K562 (cell line): ENCODE results near the gene MAGI1. TPM values are rescaled to one million over a fixed set of nuclear protein-coding genes. Genes with fewer than 3 reads are reported as not detected.

ENCODE experiments used
- ATAC-seq: fragments of 200-7000 bp; cut with Tn5 transposase; 3 replicates; pipeline ENCODE4 v1.9.1; 2020; ENCODE audit warnings: moderate library complexity
- BruUV-seq: library from RNA; stranded (reverse); fragments of 400-500 nt; replicated peaks from 2 replicates; lab custom pipeline; 2021; lab: Mats Ljungman, UMichigan
- CTCF ChIA-PET: fragments of 300-600 bp; formaldehyde crosslinking; extraction: SDS; loops from one replicate; lab custom pipeline; 2021; ENCODE audit warnings: low intra/inter-chr PET ratio; lab: Yijun Ruan, JAX
- POLR2A ChIA-PET: fragments of 300-600, 350-650 bp; sonication (Branson Sonifier 250); formaldehyde crosslinking; extraction: SDS; loops from one replicate; lab custom pipeline; 2021; ENCODE audit warnings: antibody characterized with exemption, inconsistent platforms; lab: Yijun Ruan, JAX
- DNase-seq, 4 experiments: peaks; one replicate each; pipeline versions ENCODE4 v3.0.0 to v3.0.0-alpha.2; 2011 to 2018; ENCODE audit warnings: low spot score in 3 of 4, mixed read lengths in 3 of 4; ENCODE audit errors: extremely low read depth in 1 of 4
- FAIRE-seq: peaks from 2 replicates; lab custom pipeline; 2011; peaks lifted over from hg19 to GRCh38; lab: Jason Lieb, UNC
- H2AFZ ChIP-seq: 2 replicates; pipeline ENCODE4 v1.6.0; 2011; ENCODE audit warnings: low read depth, low read length, control low read depth, inconsistent platforms
- H3K27ac ChIP-seq: fragments of 200-600 bp; 3 replicates; pipeline ENCODE4 v1.8.0; 2011; ENCODE audit warnings: low read depth, mild to moderate bottlenecking, control low read depth, inconsistent platforms, low read length, moderate library complexity, mixed read lengths; ENCODE audit errors: extremely low read depth
- H3K27me3 ChIP-seq, 2 experiments: fragments of 300-600 bp in 1 of 2; 2 replicates in 1 of 2; 3 replicates in 1 of 2; pipeline versions ENCODE4 v1.6.0 to v1.8.0; 2011; ENCODE audit warnings: inconsistent platforms in 2 of 2, low read length in 2 of 2, mild to moderate bottlenecking in 1 of 2, mixed read lengths in 1 of 2, moderate library complexity in 1 of 2; ENCODE audit not compliant: control insufficient read depth in 2 of 2, insufficient read depth in 2 of 2
- H3K36me3 ChIP-seq: fragments of 300-600 bp; 3 replicates; pipeline ENCODE4 v1.8.0; 2011; ENCODE audit warnings: mild to moderate bottlenecking, low read length, inconsistent platforms; ENCODE audit not compliant: control insufficient read depth, insufficient read depth
- H3K4me1 ChIP-seq, 2 experiments: fragments of 200-600 bp in 1 of 2; replicated peaks in 1 of 2; 2 replicates in 1 of 2; 3 replicates in 1 of 2; pipeline versions ENCODE4 v1.5.1 to v1.8.0; 2011; ENCODE audit warnings: inconsistent platforms in 2 of 2, low read length in 2 of 2, mild to moderate bottlenecking in 1 of 2, mixed read lengths in 1 of 2, moderate library complexity in 1 of 2; ENCODE audit not compliant: control insufficient read depth in 2 of 2, insufficient read depth in 2 of 2
- H3K4me2 ChIP-seq: 2 replicates; pipeline ENCODE4 v1.6.1; 2011; ENCODE audit warnings: low read length, control low read depth, inconsistent platforms, mixed read lengths; ENCODE audit not compliant: insufficient read depth
- H3K4me3 ChIP-seq: fragments of 200-600 bp; sonication (generic), shearing (Covaris generic); 2 replicates; pipeline ENCODE4 v1.5.1; 2016; ENCODE audit warnings: control low read depth, inconsistent platforms
- H3K79me2 ChIP-seq: fragments of 200-600 bp; 3 replicates; pipeline ENCODE4 v1.8.0; 2011; ENCODE audit warnings: low read length, inconsistent platforms; ENCODE audit not compliant: control insufficient read depth, insufficient read depth
- H3K9ac ChIP-seq, 2 experiments: 2 replicates each; pipeline versions ENCODE4 v1.6.0 to v1.6.1; 2011; ENCODE audit warnings: low read depth in 2 of 2, low read length in 2 of 2, control low read depth in 1 of 2, inconsistent platforms in 1 of 2, mild to moderate bottlenecking in 1 of 2, mixed read lengths in 1 of 2; ENCODE audit not compliant: insufficient read depth in 1 of 2
- H3K9me1 ChIP-seq: one replicate; pipeline ENCODE4 v1.6.0; 2011; ENCODE audit warnings: inconsistent platforms, mild to moderate bottlenecking, low read length, moderate library complexity; ENCODE audit not compliant: control insufficient read depth, insufficient read depth
- H3K9me3 ChIP-seq: replicated peaks from 2 replicates; pipeline ENCODE4 v1.5.1; 2011; ENCODE audit warnings: low read depth, low read length, inconsistent platforms; ENCODE audit not compliant: control insufficient read depth, insufficient read depth
- H4K20me1 ChIP-seq: replicated peaks from 2 replicates; pipeline ENCODE4 v1.6.1; 2011; ENCODE audit warnings: low read length, inconsistent platforms, mixed read lengths; ENCODE audit not compliant: control insufficient read depth, insufficient read depth
- ARID2 ChIP-seq: fragments of 450-650 bp; IDR thresholded peaks from 2 replicates; pipeline ENCODE4 v1.6.1; 2017; ENCODE audit warnings: antibody characterized with exemption, mild to moderate bottlenecking
- NR3C1 ChIP-seq: sonication (generic); formaldehyde crosslinking; IDR thresholded peaks from 2 replicates; pipeline ENCODE4 v1.8.1; 2022; ENCODE audit warnings: missing genetic modification reagents
- PHF20 ChIP-seq: fragments of 450-650 bp; IDR thresholded peaks from 2 replicates; pipeline ENCODE4 v1.6.1; 2018; ENCODE audit not compliant: partially characterized antibody
- THAP12 ChIP-seq: fragments of 250-450 bp; sonication (Bioruptor Pico); IDR thresholded peaks from 2 replicates; pipeline ENCODE4 v1.9.0; 2021; ENCODE audit warnings: mild to moderate bottlenecking, inconsistent platforms
- ZNF224 ChIP-seq: sonication (generic); formaldehyde crosslinking; IDR thresholded peaks from 2 replicates; pipeline ENCODE4 v1.8.0; 2022; ENCODE audit warnings: mild to moderate bottlenecking, missing genetic modification reagents
- ZNF444 ChIP-seq: fragments of 250-450 bp; sonication (Bioruptor Pico); IDR thresholded peaks from 2 replicates; pipeline ENCODE4 v1.4.0; 2020; ENCODE audit warnings: mild to moderate bottlenecking, moderate library complexity
- WGBS: fragments of 100-300 bp; shearing (Covaris generic); methylation state at CpG from one replicate; pipeline ENCODE4 v1.1.6; 2016; ENCODE audit warnings: low coverage, mixed read lengths; ENCODE audit not compliant: insufficient coverage; ENCODE audit errors: missing lambda C conversion rate; 5-methylcytosine and 5-hydroxymethylcytosine counted together
- in situ Hi-C: fragments of 300-500 bp; cut with MboI; formaldehyde crosslinking; loops from 4 replicates; pipeline ENCODE4 v1.15.0; 2018; ENCODE audit warnings: inconsistent platforms, mixed read lengths
- intact Hi-C: fragments of 100-400 bp; cut with micrococcal nuclease; formaldehyde crosslinking; loops from 2 replicates; pipeline ENCODE4 v1.14.2; 2022
- polyA plus RNA-seq, 8 experiments: library from polyadenylated mRNA; depleted of rRNA in 4 of 8; stranded (reverse) in 5 of 8; unstranded in 3 of 8; fragments of >200 nt; fragmentation: Nextera tagmentation in 2 of 8; fragmentation: Illumina TruSeq in 1 of 8; extraction: Ambion mirVana in 2 of 8; extraction: Trizol in 1 of 8; gene quantifications; 2 replicates each; pipeline versions ENCODE4 v1.2.1 to v1.2.3, GENCODE V29; 2011 to 2014; ENCODE audit warnings: inconsistent platforms in 1 of 8, missing spikeins in 1 of 8
- total RNA-seq, 7 experiments: library from RNA; depleted of rRNA in 6 of 7; stranded (reverse); fragments of >200 nt in 6 of 7; fragmentation: Illumina TruSeq in 2 of 7; extraction: Trizol in 2 of 7; gene quantifications; 2 replicates each; pipeline versions ENCODE4 v1.2.1 to v1.2.3, GENCODE V29; 2011 to 2021; ENCODE audit warnings: low replicate concordance in 1 of 7
- TF ChIP-seq, protein P1 (sequence below): fragments of 450-650 bp; IDR thresholded peaks from 2 replicates; pipeline ENCODE4 v1.6.1; 2017; ENCODE audit warnings: antibody characterized with exemption
- TF ChIP-seq, protein P2 (sequence below): fragments of 250-450 bp; sonication (Bioruptor Pico); IDR thresholded peaks from 2 replicates; pipeline ENCODE4 v1.5.1; 2021; ENCODE audit warnings: mild to moderate bottlenecking

The MAGI1 gene
- total and polyA plus RNA-seq, 9 of the 15 experiments (the other 6 are each of a cell fraction or from before 2014, with no cell fraction given), result 7.8 to 59.4 (median 43.2) TPM

DNA sequence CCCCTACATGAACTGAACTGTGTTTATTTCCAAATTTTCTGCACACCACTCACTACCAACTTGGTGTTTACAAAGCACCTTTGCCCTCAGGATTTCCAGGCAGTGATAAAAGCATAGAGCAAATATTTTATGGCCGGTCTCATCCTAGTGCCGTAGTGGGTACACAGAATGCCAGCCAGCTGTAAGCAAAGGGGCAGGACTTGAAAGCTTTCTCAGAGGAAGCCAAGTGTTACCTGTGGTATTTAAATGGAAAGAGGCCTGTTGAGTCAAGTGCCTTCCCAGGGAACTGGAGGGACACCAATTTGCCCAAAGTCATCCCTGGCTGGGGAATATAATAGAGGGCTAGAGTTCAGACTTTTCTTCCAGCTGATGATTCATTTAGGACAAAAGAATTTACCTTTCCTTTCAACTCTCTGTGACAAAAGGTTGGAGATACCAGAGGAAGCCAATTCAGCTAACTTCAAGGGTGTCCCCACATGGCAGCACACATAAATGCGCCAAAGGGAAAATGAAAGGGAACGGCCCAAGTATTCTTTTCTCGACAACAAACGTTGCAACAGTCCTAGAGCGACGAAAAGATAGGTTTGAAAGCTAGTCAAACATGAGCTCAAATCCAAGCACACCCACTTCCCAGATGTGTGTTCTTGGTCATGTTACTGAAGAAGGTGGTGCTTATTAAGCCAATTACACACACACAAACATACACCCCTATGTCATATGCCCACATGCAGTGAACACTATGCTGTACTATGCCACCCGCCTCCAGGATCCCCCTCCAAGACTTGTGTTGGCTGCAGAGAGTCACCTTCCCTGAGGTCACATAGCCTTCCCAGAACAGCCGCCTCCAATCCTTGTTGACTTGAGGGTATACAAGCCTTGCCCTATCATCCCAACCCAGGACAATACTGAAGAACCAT lies 27.7 kb downstream of the MAGI1 start:
- Histone ChIP-seq H3K27ac (no peak overlapping the region), H4K20me1 (no peaks in the 10 kb centered on the region), H3K36me3 (no peaks in the 10 kb centered on the region), H2AFZ (no peak overlapping the region), H3K27me3 (peaks cover 0 to 6% of the 10 kb centered on the region in 2 experiments; a peak in 2 of 5 replicates), H3K9ac (no peak overlapping the region), H3K9me1 (no peaks in the 10 kb centered on the region), H3K9me3 (no peaks in the 10 kb centered on the region), H3K4me1 (no peaks in the 10 kb centered on the region), H3K4me3 (no peak overlapping the region), H3K4me2 (no peak overlapping the region), H3K79me2 (no peaks in the 10 kb centered on the region)
- FAIRE-seq, result no peak
- ATAC-seq, result no peak
- POLR2A ChIA-PET, result no interaction called here
- in situ Hi-C loops, result no loop called here
- WGBS, result 1% methylated on average over 10 of the region's 10 CpGs
- intact Hi-C loops, result no loop called here
- no TSS peak for BruUV-seq
- DNase-seq, result no peak
- CTCF ChIA-PET, result no interaction called here
- no peak for TF ChIP-seq PHF20
- no peak for TF ChIP-seq THAP12 (CRISPR knock-in tag)
- TF ChIP-seq, protein P1, sequence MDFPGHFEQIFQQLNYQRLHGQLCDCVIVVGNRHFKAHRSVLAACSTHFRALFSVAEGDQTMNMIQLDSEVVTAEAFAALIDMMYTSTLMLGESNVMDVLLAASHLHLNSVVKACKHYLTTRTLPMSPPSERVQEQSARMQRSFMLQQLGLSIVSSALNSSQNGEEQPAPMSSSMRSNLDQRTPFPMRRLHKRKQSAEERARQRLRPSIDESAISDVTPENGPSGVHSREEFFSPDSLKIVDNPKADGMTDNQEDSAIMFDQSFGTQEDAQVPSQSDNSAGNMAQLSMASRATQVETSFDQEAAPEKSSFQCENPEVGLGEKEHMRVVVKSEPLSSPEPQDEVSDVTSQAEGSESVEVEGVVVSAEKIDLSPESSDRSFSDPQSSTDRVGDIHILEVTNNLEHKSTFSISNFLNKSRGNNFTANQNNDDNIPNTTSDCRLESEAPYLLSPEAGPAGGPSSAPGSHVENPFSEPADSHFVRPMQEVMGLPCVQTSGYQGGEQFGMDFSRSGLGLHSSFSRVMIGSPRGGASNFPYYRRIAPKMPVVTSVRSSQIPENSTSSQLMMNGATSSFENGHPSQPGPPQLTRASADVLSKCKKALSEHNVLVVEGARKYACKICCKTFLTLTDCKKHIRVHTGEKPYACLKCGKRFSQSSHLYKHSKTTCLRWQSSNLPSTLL, result no peak
- no peak for TF ChIP-seq NR3C1 (CRISPR knock-in tag)
- TF ChIP-seq, protein P2, sequence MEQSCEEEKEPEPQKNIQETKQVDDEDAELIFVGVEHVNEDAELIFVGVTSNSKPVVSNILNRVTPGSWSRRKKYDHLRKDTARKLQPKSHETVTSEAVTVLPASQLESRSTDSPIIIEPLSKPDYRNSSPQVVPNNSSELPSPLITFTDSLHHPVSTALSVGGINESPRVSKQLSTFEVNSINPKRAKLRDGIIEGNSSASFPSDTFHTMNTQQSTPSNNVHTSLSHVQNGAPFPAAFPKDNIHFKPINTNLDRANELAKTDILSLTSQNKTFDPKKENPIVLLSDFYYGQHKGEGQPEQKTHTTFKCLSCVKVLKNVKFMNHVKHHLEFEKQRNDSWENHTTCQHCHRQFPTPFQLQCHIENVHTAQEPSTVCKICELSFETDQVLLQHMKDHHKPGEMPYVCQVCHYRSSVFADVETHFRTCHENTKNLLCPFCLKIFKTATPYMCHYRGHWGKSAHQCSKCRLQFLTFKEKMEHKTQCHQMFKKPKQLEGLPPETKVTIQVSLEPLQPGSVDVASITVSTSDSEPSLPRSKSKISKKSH (CRISPR knock-in tag), result no peak
- no peak for TF ChIP-seq ARID2
- TF ChIP-seq ZNF444, result no peak
- no peak for TF ChIP-seq ZNF224 (CRISPR knock-in tag)
